Heart left ventricle (tissue), 13 donors: ENCODE measurements around the gene SETD7.

Experiments used
- CTCF ChIP-seq, 12 donors: fragments of 200-600 bp; sonication (generic) in 4 of 12; IDR thresholded peaks; one replicate each; pipeline versions ENCODE4 v1.5.0 to v1.8.0; 2018 to 2022; ENCODE audit warnings: antibody characterized with exemption in 12 of 12, mild to moderate bottlenecking in 5 of 12
- POLR2A ChIP-seq, 2 donors: fragments of 450-650 bp; IDR thresholded peaks; one replicate each; pipeline ENCODE4 v1.6.1; 2017; ENCODE audit warnings: antibody characterized with exemption in 2 of 2, mild to moderate bottlenecking in 2 of 2, moderate library complexity in 2 of 2
- donor health status: ischemic (EF 13 %, LVEDD 7.1; RV severe dilation, severe dysfunction).
- donor health status: DM: no; HTN: yes; CAD: no.
- donor health status: DM: no; HTN: no; CAD: no.
- donor health status: ischemic (EF 25% LVEDD 6.9; RV normal size, moderate dysfunction).
- donor health status: ischemic (EF 25% LVEDD 5.7; RV mildly dilated, moderate dysfunction).
- donor health status: ischemic (EF 35%, LVEDD 5.7; RV mildly dilated, moderate dysfunction).
- donor health status: nonischemic (EF 11% LVEDD 7.7; RV severe dilation, severe dysfunction).
- donor health status: DM: yes; HTN: yes; CAD: no.
- donor health status: PGD.
- donor health status: ischemic (EF 29% LVEDD 5.4; RV normal size, mild dysfunction).
- donor health status: nonischemic (EF 23%, LVEDD 6.1; RV moderate dilation, normal function).

GRCh38 chr4:139501927-139502899 is 53.8 kb downstream of the SETD7 start:
- TF ChIP-seq CTCF (IDR thresholded peaks at IDR 0.05), result no peak
- no peak for TF ChIP-seq POLR2A (IDR thresholded peaks at IDR 0.05)
